ENCODE data around the gene FNIP1.

- TF ChIP-seq POLR2A (IDR thresholded peaks at IDR 0.05) (no peak), CTCF (IDR thresholded peaks at IDR 0.05) (no peak)
Observed at GRCh38 chr5:131783357-131783756, 13.5 kb downstream of the FNIP1 start.
